IMR-90 (cell line): ENCODE data around the gene BCAS1. TPM values are rescaled to one million over a fixed set of nuclear protein-coding genes. Genes with fewer than 3 reads are reported as not detected.

Experiments
- ATAC-seq: fragments of 200-7000 bp; cut with Tn5 transposase; 2 replicates; pipeline ENCODE4 v1.9.1; 2020; ENCODE audit warnings: low read depth, mild to moderate bottlenecking, moderate library complexity
- BruUV-seq: library from RNA; stranded (reverse); fragments of 400-500 nt; replicated peaks from 2 replicates; lab custom pipeline; 2021; lab: Mats Ljungman, UMichigan
- CTCF ChIA-PET: fragments of 300-600 bp; formaldehyde crosslinking; extraction: SDS; loops from one replicate; lab custom pipeline; 2021; ENCODE audit warnings: antibody characterized with exemption; lab: Yijun Ruan, JAX
- POLR2A ChIA-PET: fragments of 300-600 bp; sonication (Branson Sonifier 250); formaldehyde crosslinking; loops from one replicate; lab custom pipeline; 2022; ENCODE audit warnings: antibody characterized with exemption; ENCODE audit not compliant: unreplicated experiment; lab: Charles Lee
- DNase-seq: peaks from one replicate; pipeline ENCODE4 v3.0.0; 2013
- H2AFZ ChIP-seq: replicated peaks from 2 replicates; pipeline ENCODE3; 2013; ENCODE audit warnings: low read length, mild to moderate bottlenecking; ENCODE audit not compliant: poor library complexity
- H2AK5ac ChIP-seq: 2 replicates; pipeline ENCODE4 v1.6.1; 2013; ENCODE audit warnings: low read depth, low read length, inconsistent platforms
- H2AK9ac ChIP-seq: replicated peaks from 2 replicates; pipeline ENCODE3; 2013; ENCODE audit warnings: mild to moderate bottlenecking, low read depth, low read length, moderate library complexity; ENCODE audit not compliant: poor library complexity
- H2BK120ac ChIP-seq: 2 replicates; pipeline ENCODE4 v1.6.1; 2013; ENCODE audit warnings: low read depth, low read length, inconsistent platforms
- H2BK15ac ChIP-seq: 3 replicates; pipeline ENCODE4 v1.6.1; 2013; ENCODE audit warnings: low read depth, low read length, inconsistent platforms
- H2BK20ac ChIP-seq: 2 replicates; pipeline ENCODE4 v1.6.1; 2013; ENCODE audit warnings: low read depth, mild to moderate bottlenecking, inconsistent platforms, low read length, moderate library complexity
- H2BK5ac ChIP-seq: 2 replicates; pipeline ENCODE4 v1.6.1; 2013; ENCODE audit warnings: mild to moderate bottlenecking, low read depth, low read length, inconsistent platforms; ENCODE audit not compliant: poor library complexity, severe bottlenecking
- H3K14ac ChIP-seq: replicated peaks from 2 replicates; pipeline ENCODE4 v1.6.1; 2013; ENCODE audit warnings: low read depth, low read length, inconsistent platforms
- H3K18ac ChIP-seq: 2 replicates; pipeline ENCODE4 v1.6.1; 2013; ENCODE audit warnings: low read depth, low read length, control low read depth
- H3K23ac ChIP-seq: 2 replicates; pipeline ENCODE4 v1.6.1; 2013; ENCODE audit warnings: low read depth, low read length, inconsistent platforms
- H3K27ac ChIP-seq: 2 replicates; pipeline ENCODE4 v1.5.1; 2013; ENCODE audit warnings: mild to moderate bottlenecking, control low read depth, low read length; ENCODE audit not compliant: insufficient read depth
- H3K27me3 ChIP-seq: 2 replicates; pipeline ENCODE4 v1.6.1; 2013; ENCODE audit warnings: low read length; ENCODE audit not compliant: control insufficient read depth, insufficient read depth
- H3K36me3 ChIP-seq: 2 replicates; pipeline ENCODE4 v1.6.1; 2013; ENCODE audit warnings: low read length, mixed read lengths; ENCODE audit not compliant: control insufficient read depth, insufficient read depth
- H3K4ac ChIP-seq: 2 replicates; pipeline ENCODE4 v1.6.1; 2013; ENCODE audit warnings: low read depth, low read length, inconsistent platforms
- H3K4me1 ChIP-seq: 2 replicates; pipeline ENCODE4 v1.6.1; 2013; ENCODE audit warnings: low read length, mixed read lengths; ENCODE audit not compliant: control insufficient read depth, insufficient read depth
- H3K4me2 ChIP-seq: 2 replicates; pipeline ENCODE4 v1.6.1; 2013; ENCODE audit warnings: low read depth, mild to moderate bottlenecking, control low read depth, low read length, moderate library complexity
- H3K4me3 ChIP-seq: 2 replicates; pipeline ENCODE4 v1.5.1; 2013; ENCODE audit warnings: low read depth, mild to moderate bottlenecking, control low read depth, low read length, moderate library complexity; ENCODE audit not compliant: insufficient read depth
- H3K56ac ChIP-seq: 2 replicates; pipeline ENCODE4 v1.6.1; 2013; ENCODE audit warnings: low read length, inconsistent platforms; ENCODE audit not compliant: insufficient read depth; ENCODE audit errors: extremely low read depth
- H3K79me1 ChIP-seq, 2 experiments: 2 replicates each; pipeline ENCODE4 v1.6.1; 2013; ENCODE audit warnings: low read length in 2 of 2, inconsistent platforms in 1 of 2, low read depth in 1 of 2
- H3K9ac ChIP-seq: 2 replicates; pipeline ENCODE4 v1.6.1; 2013; ENCODE audit warnings: low read depth, low read length, control low read depth
- H3K9me1 ChIP-seq: 2 replicates; pipeline ENCODE4 v1.6.1; 2013; ENCODE audit warnings: low read length, inconsistent platforms; ENCODE audit not compliant: insufficient read depth
- H3K9me3 ChIP-seq: 2 replicates; pipeline ENCODE4 v1.6.1; 2013; ENCODE audit warnings: low read length; ENCODE audit not compliant: control insufficient read depth, insufficient read depth
- H4K20me1 ChIP-seq: 2 replicates; pipeline ENCODE4 v1.6.1; 2013; ENCODE audit warnings: low read length, inconsistent platforms; ENCODE audit not compliant: insufficient read depth
- H4K5ac ChIP-seq: 2 replicates; pipeline ENCODE4 v1.6.1; 2013; ENCODE audit warnings: mild to moderate bottlenecking, low read depth, low read length, control low read depth
- H4K8ac ChIP-seq, 2 experiments: 2 replicates each; pipeline ENCODE4 v1.6.1; 2013; ENCODE audit warnings: low read depth in 2 of 2, low read length in 2 of 2, control low read depth in 1 of 2, inconsistent platforms in 1 of 2
- H4K91ac ChIP-seq: 2 replicates; pipeline ENCODE4 v1.6.1; 2013; ENCODE audit warnings: low read depth, low read length, inconsistent platforms; ENCODE audit not compliant: insufficient read depth
- BHLHE40 ChIP-seq: fragments of 150-350 bp; IDR thresholded peaks from 2 replicates; pipeline ENCODE4 v1.6.1; 2016; ENCODE audit warnings: mild to moderate bottlenecking, low read depth, low read length
- CEBPB ChIP-seq: IDR thresholded peaks from 2 replicates; pipeline ENCODE4 v1.6.1; 2012; ENCODE audit warnings: low read depth, low read length, improper control_type of control experiment
- CTCF ChIP-seq: conservative IDR thresholded peaks from 2 replicates; pipeline ENCODE4 v1.5.1; 2012; ENCODE audit warnings: mild to moderate bottlenecking, low read depth, low read length, improper control_type of control experiment
- FOS ChIP-seq: fragments of 150-350 bp; IDR thresholded peaks from 2 replicates; pipeline ENCODE4 v1.6.1; 2016; ENCODE audit warnings: low read depth, low read length
- MAFK ChIP-seq: IDR thresholded peaks from 2 replicates; pipeline ENCODE4 v1.6.1; 2012; ENCODE audit warnings: low read depth, low read length, improper control_type of control experiment
- MXI1 ChIP-seq: IDR thresholded peaks from 2 replicates; pipeline ENCODE4 v1.6.1; 2012; ENCODE audit warnings: low read depth, mild to moderate bottlenecking, low read length, moderate library complexity, borderline replicate concordance
- POLR2A ChIP-seq: IDR thresholded peaks from 2 replicates; pipeline ENCODE4 v1.6.1; 2012; ENCODE audit warnings: mild to moderate bottlenecking, low read depth, low read length
- RAD21 ChIP-seq: IDR thresholded peaks from 2 replicates; pipeline ENCODE4 v1.6.1; 2012; ENCODE audit warnings: low read length, improper control_type of control experiment
- RCOR1 ChIP-seq: IDR thresholded peaks from 2 replicates; pipeline ENCODE4 v1.6.1; 2012; ENCODE audit warnings: mild to moderate bottlenecking, low read length, improper control_type of control experiment; ENCODE audit not compliant: insufficient replicate concordance
- RFX5 ChIP-seq: IDR thresholded peaks from 2 replicates; pipeline ENCODE4 v1.8.0; 2012; ENCODE audit warnings: low read depth, mild to moderate bottlenecking, low read length, moderate library complexity
- SMC3 ChIP-seq: fragments of 150-350 bp; IDR thresholded peaks from 2 replicates; pipeline ENCODE4 v1.6.1; 2016; ENCODE audit warnings: low read depth, mild to moderate bottlenecking, antibody characterized with exemption, low read length, moderate library complexity
- USF2 ChIP-seq: fragments of 150-350 bp; IDR thresholded peaks from 2 replicates; pipeline ENCODE4 v1.6.1; 2017; ENCODE audit warnings: mild to moderate bottlenecking, antibody characterized with exemption, low read length, low read depth
- WGBS, 2 experiments: methylation state at CpG; one replicate each; pipeline versions ENCODE4 v1.1.5 to v1.1.7; 2013; ENCODE audit warnings: missing lambda C conversion rate in 2 of 2; ENCODE audit not compliant: insufficient read length in 1 of 2; ENCODE audit errors: extremely low coverage in 2 of 2; 5-methylcytosine and 5-hydroxymethylcytosine counted together
- dilution Hi-C: fragments of 300-500 bp; cut with HindIII; formaldehyde crosslinking; loops from one replicate; pipeline ENCODE4 v1.14.3; 2018; ENCODE audit warnings: low sequenced_read_pairs; ENCODE audit not compliant: unreplicated experiment
- in situ Hi-C: fragments of 300-500 bp; cut with MboI; formaldehyde crosslinking; loops from 3 replicates; pipeline ENCODE4 v1.14.3; 2019; ENCODE audit warnings: low sequenced_read_pairs, inconsistent platforms, mixed read lengths
- intact Hi-C: fragments of 100-400 bp; cut with micrococcal nuclease; formaldehyde crosslinking; loops from 2 replicates; pipeline ENCODE4 v1.10.0; 2022
- polyA plus RNA-seq, 3 experiments: library from polyadenylated mRNA; depleted of rRNA; stranded (reverse); fragments of >200 nt; gene quantifications; 2 replicates each; pipeline ENCODE4 v1.2.3, GENCODE V29; 2012; ENCODE audit warnings: low replicate concordance in 1 of 3
- total RNA-seq: library from RNA; depleted of rRNA; stranded (reverse); fragments of >200 nt; gene quantifications from 2 replicates; pipeline ENCODE4 v1.2.3, GENCODE V29; 2012

Gene BCAS1
- total and polyA plus RNA-seq, 2 of the 4 experiments (the other 2 are of a cell fraction), result under 0.01 TPM; not detected in 1

- Histone ChIP-seq H3K23ac (no peak overlapping the region), H3K79me1 (no peaks in the 10 kb centered on the region), H3K27ac (no peak overlapping the region), H3K36me3 (no peaks in the 10 kb centered on the region), H3K9me3 (no peaks in the 10 kb centered on the region), H2BK120ac (no peak overlapping the region), H2BK15ac (no peak overlapping the region), H3K14ac (no peak overlapping the region), H3K27me3 (no peaks in the 10 kb centered on the region), H4K8ac (no peak overlapping the region), H4K20me1 (no peaks in the 10 kb centered on the region), H2BK5ac (no peak overlapping the region), H2AK9ac (no peak overlapping the region), H3K9ac (no peak overlapping the region), H4K91ac (no peak overlapping the region), H2AK5ac (no peak overlapping the region), H3K4me2 (no peak overlapping the region), H3K56ac (no peak overlapping the region), H2AFZ (no peak overlapping the region), H3K18ac (no peak overlapping the region), H3K4ac (no peak overlapping the region), H3K9me1 (no peaks in the 10 kb centered on the region), H2BK20ac (no peak overlapping the region), H4K5ac (no peak overlapping the region), H3K4me3 (no peak overlapping the region), H3K4me1 (no peaks in the 10 kb centered on the region)
- ATAC-seq (no peak), DNase-seq (no peak)
- intact Hi-C loops (no loop called here), in situ Hi-C loops (no loop called here), dilution Hi-C loops (no loop called here)
- ChIA-PET CTCF (no interaction called here), POLR2A (no interaction called here)
- 92% methylated on average over 2 of the region's 7 CpGs; no CpG with 5 or more reads in 1 of the 2 experiments for WGBS, 2 experiments
- TF ChIP-seq BHLHE40, result no peak
- no peak for TF ChIP-seq USF2
- no peak for TF ChIP-seq RFX5
- TF ChIP-seq MXI1, result no peak
- no peak for TF ChIP-seq CTCF
- TF ChIP-seq FOS, result no peak
- TF ChIP-seq CEBPB, result no peak
- TF ChIP-seq RCOR1, result no peak
- TF ChIP-seq RAD21, result no peak
- TF ChIP-seq SMC3, result no peak
- no peak for TF ChIP-seq POLR2A
- TF ChIP-seq MAFK, result no peak
- BruUV-seq, result no TSS peak
Observed at GRCh38 chr20:54021446-54022235, 48.8 kb downstream of the BCAS1 start.
